Bronchial epithelial cell (primary cell): Measurements from ENCODE around the gene CTTNBP2NL. TPM values are rescaled to one million over a fixed set of nuclear protein-coding genes. Genes with fewer than 3 reads are reported as not detected.

Experiments used
- DNase-seq: peaks from one replicate; pipeline ENCODE4 v3.0.0-alpha.2; 2010; ENCODE audit warnings: low read depth
- FAIRE-seq: peaks from 2 replicates; lab custom pipeline; 2011; peaks lifted over from hg19 to GRCh38; lab: Jason Lieb, UNC
- H3K27me3 ChIP-seq: 2 replicates; pipeline ENCODE4 v1.5.1; 2011; ENCODE audit warnings: low read length; ENCODE audit not compliant: control insufficient read depth, insufficient read depth
- H3K36me3 ChIP-seq: 2 replicates; pipeline ENCODE4 v1.5.1; 2011; ENCODE audit warnings: low read length; ENCODE audit not compliant: control insufficient read depth, insufficient read depth
- H3K4me3 ChIP-seq: 2 replicates; pipeline ENCODE4 v1.5.1; 2011; ENCODE audit warnings: mild to moderate bottlenecking, low read depth, low read length, control low read depth
- total RNA-seq: library from RNA; depleted of rRNA; stranded (reverse); fragments of >200 nt; gene quantifications from 2 replicates; pipeline ENCODE4 v1.2.1, GENCODE V29; 2014
- TF ChIP-seq, protein P1 (sequence below): IDR thresholded peaks from 2 replicates; pipeline ENCODE4 v1.5.1; 2011; ENCODE audit warnings: mild to moderate bottlenecking, moderate library complexity, low read length, control low read depth, inconsistent platforms; ENCODE audit not compliant: insufficient read depth, severe bottlenecking

The CTTNBP2NL gene
- total RNA-seq, 1 donor from 2014 or later = 5.3 TPM

GRCh38 chr1:112381324-112382076, 14.5 kb upstream of the CTTNBP2NL start:
- no peak overlapping the region for H3K4me3 ChIP-seq
- FAIRE-seq (no peak), DNase-seq (no peak)
- no peaks in the 10 kb centered on the region for H3K27me3 ChIP-seq
- TF ChIP-seq, protein P1, sequence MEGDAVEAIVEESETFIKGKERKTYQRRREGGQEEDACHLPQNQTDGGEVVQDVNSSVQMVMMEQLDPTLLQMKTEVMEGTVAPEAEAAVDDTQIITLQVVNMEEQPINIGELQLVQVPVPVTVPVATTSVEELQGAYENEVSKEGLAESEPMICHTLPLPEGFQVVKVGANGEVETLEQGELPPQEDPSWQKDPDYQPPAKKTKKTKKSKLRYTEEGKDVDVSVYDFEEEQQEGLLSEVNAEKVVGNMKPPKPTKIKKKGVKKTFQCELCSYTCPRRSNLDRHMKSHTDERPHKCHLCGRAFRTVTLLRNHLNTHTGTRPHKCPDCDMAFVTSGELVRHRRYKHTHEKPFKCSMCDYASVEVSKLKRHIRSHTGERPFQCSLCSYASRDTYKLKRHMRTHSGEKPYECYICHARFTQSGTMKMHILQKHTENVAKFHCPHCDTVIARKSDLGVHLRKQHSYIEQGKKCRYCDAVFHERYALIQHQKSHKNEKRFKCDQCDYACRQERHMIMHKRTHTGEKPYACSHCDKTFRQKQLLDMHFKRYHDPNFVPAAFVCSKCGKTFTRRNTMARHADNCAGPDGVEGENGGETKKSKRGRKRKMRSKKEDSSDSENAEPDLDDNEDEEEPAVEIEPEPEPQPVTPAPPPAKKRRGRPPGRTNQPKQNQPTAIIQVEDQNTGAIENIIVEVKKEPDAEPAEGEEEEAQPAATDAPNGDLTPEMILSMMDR = no peak
- no peaks in the 10 kb centered on the region for H3K36me3 ChIP-seq

DNA sequence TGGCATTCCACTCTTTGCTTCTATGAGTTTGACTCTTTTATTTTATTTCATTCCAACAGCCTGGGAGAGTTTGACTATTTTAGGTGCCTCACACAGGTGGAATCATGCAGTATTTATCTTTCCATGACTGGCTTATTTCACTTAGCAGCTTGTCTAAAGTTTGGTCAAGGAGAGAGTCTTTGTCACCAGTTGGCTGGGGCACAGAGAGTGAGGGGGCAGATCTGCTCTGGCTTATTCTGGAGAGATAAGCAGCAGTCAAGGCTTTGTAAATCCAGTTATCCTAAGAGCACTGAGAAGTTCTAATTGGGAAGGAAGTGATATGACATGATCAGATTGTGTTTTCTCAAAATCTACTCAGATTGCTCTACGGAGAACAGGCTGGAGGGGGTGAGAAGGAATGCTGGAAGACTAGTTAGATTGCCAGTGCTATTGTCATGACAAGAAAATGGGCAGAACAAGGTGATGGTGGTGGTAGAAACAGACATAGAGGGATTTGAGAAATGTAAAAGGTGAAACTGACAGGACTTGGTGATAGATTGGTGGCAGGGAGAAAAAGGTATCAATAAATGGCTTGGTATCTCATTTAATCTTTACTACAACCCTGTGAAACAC, 12.1 kb upstream of the CTTNBP2NL start:
- H3K4me3 ChIP-seq = no peak overlapping the region
- no peaks in the 10 kb centered on the region for H3K36me3 ChIP-seq
- TF ChIP-seq, protein P1 = no peak
- no peaks in the 10 kb centered on the region for H3K27me3 ChIP-seq
- DNase-seq = no peak
- FAIRE-seq = no peak

DNA sequence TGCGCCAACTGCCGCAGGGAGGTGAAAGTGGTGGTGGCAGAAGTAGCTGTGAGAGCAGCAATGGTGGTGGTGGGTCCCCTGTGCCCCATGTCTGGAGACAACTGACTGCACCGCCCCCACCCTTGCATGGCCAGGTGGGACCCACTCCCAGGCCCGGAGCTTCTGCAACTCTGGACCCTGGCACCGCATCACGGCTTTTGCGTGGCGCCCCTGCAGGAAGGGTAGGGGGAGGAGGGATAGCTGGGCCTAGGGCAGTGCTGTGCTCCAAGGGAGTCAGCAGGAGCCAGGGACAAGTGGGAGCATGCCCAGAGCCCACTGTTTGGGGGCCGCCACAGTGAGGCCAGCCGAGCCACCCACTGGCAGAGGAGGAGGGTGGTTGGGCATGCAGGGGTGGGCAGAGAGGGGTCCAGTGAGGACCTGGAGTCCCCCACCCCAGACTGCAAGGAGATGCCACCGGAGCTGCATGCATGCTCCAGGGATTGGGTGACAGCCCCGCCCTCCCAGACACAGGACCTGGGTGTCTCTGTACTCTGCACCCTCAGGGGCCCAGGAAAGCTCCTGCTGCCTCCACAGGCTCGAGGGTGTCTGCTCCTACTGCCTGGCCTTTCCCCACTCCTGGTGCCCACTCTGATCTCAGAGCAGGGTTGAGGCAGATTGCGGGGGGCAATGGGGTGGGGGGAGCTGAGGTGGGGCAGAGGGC, 9.8 kb upstream of the CTTNBP2NL start:
- TF ChIP-seq, protein P1 = no peak
- H3K4me3 ChIP-seq = no peak overlapping the region
- DNase-seq = no peak
- FAIRE-seq = no peak
- H3K27me3 ChIP-seq = no peaks in the 10 kb centered on the region
- H3K36me3 ChIP-seq = no peaks in the 10 kb centered on the region

- Histone ChIP-seq H3K4me3 (no peak overlapping the region), H3K27me3 (no peaks in the 10 kb centered on the region), H3K36me3 (no peaks in the 10 kb centered on the region)
- TF ChIP-seq, protein P1 = no peak
- no peak for DNase-seq
- FAIRE-seq = no peak
These were observed 9.2 kb upstream of the CTTNBP2NL start for GRCh38 chr1:112386731-112387346.

DNA sequence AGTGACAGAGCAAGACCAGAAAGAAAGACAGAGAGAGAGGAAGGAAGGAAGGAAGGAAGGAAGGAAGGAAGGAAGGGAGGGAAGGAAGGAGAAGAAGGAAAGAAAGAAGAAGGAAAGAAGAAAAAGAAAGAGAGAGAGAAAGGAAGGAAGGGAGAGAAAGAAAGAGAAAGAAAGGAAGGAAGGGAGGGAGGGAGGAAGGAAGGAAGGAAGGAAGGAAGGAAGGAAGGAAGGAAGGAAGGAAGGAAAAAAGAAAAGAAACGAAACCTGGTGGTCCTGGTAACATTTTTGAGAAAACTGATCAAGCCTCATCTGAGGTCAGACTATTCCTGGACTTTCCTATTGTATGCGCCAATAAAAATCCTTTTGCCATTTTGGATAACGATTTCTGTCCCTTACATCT, 8.2 kb upstream of the CTTNBP2NL start:
- FAIRE-seq (no peak), DNase-seq (no peak)
- TF ChIP-seq, protein P1 = no peak
- no peaks in the 10 kb centered on the region for H3K36me3 ChIP-seq
- H3K27me3 ChIP-seq = no peaks in the 10 kb centered on the region
- no peak overlapping the region for H3K4me3 ChIP-seq
